ENCODE results near the gene LINC00237.

Gene LINC00237

DNA sequence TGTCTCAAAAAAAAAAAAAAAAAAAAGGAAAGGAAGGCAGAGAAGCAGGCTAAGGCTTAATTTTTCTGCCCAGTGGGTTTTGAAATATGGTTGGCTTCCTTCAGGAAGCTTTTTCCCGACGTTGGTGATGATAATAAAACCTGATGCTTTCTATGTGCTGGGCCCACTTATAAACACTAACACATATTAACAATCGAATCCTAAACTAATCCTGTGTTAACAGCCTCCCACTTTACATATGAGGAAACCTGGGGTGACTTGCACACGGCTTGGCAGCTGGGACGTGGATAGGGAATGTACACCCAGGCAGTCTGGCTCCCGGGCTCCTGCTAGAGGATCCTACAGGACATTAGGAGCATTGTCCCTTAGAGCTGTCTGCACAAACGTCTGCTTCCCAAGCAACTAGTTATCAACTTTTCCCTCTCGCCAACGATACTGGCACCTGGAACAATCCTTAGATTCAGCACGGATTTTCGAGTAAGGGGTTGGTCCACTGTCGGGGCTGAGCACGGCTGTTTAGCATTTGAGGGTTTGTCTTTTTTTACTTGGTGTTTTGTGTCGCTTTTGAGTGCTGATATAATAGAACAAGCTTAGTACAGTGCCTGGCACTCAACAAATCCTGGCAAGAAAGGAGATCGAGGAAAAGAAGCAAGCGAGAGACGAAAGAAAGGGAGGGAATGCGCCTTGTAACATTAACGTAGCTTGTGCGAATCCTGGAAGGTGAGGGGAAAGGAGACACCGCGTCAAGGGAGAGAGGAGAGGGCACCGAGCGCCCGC, 19.1 kb upstream of the LINC00237 start:
- DNase-seq: peak; percentile 84 to 90

DNA sequence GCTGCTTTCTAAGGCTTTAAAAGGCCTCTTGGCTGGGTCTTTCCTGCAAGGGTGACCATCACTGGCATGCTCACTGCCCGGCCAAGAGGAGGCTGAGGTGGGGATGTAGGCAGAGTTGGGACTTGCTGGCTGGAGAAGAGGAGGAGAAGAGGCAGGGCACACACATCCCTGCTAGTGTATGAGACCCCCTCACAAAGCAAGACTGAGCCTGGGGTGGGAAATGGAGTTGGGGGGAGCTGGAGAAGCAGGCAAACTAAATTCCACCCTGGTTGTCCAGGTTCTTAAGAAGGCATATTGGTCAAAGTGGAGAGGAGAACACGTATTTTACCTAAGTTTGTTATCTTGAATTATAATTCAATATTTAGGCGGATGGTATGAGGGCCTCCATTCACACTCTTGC, 18.0 kb upstream of the LINC00237 start:
- DNase-seq: no peak

DNA sequence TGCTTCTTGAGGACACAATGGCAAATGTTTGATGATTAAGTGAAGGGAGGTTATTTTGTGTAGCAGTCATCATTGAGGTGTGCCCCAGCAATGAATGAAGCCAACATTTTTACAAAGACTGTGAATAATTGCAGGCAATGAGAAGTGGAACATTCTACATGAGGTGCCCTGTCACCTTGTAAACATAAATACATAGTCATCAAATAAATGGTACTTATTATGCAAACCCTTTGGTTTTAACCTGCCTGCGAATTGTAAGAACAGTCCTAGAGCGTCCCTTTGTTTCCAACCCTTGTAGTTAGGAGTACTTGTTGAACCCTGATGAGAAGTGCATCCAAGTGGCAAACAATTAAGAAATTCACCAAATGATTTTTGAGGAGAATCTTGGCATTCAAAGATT, 12.6 kb upstream of the LINC00237 start:
- DNase-seq: peak in 1 of 2 experiments; percentile 11

DNA sequence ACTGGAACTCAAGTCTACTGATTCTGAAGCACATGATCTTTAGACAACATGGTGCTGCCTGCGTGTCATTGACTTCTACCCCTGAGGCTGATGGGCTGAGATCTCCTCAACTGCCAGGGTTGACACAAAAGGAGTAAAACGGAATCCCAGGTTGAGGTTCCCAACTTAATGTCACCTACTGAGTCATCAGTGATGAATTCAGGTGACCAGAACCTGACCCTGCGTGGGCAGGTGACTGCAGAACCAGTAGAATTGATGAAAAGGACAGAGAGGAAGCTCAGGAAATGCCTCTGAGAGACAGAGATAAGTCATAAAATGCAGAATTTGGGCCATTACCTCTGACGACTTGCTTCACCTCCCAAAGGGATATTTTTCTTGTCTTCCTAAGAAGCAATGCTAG, 12.0 kb upstream of the LINC00237 start:
- no peak for DNase-seq

DNA sequence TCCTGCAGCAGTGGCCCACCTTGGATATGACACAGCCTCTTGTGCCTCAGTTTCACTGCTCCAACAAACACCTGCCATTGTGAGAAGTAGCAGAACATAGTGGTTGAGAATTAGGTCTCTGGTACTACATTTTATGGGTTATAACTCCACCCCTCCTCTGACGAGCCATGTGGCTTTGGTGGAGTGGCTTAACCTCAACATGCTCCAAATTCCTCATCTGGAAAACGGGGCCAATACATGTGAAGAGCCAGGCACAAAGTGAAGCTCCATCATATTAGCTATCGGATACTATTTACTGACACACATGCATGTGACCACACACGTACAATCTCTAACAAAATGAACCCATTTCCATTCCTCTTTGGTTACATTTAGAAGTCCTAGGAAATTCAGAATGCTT, 11.4 kb upstream of the LINC00237 start:
- no peak for DNase-seq

DNA sequence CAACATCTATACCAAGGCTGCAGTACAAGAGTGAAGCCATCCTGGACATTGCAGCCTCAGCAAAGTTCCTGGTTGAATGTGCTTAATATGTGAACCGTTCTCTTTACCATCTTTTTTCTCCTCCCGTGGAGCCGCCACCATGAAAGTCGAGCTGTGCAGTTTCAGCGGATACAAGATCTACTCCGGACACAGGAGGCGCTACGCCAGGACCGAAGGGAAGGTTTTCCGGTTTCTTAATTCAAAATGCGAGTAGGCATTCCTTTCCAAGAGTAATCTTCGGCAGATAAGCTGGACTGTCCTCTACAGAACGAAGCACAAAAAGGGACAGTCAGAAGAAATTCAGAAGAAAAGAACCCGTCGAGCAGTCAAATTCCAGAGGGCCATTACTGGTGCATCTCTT, 8.4 kb upstream of the LINC00237 start:
- no peak for DNase-seq

DNA sequence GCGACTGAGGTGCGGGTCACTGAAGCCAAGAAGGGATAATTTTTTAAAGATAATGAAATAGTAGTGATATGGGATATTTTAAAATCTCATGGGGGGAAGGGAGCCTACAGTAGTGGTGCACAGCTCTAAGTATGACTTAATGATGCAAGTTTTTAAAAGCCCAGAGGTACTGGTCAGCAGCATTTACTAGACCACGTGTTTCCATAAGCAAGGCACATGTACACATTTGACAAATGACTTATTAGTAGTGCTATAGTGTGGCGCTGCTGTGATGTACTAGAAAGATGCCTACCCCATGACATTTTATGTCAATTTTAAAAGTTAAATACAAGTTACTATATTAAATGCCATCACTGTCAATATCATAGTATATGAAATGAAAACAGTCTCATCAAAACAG, 7.5 kb upstream of the LINC00237 start:
- DNase-seq: no peak

DNA sequence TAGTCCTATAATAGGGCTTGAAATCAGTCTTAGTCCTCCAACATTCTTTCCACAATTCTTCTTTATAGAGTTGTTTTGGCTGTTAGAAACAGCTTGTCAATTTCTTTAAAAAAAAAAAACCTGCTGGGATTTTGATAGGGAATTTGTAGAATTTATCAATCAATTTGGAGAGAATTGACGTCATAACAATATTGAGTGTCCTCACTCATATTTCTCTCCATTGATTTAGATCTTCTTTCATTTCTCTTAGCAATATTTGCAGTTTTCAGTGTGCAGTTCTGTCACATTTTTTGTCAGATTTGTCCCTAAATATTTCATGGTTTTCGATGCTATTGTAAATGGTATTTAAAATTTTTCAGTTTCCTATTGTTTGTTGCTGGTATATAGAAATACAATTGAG, 5.3 kb upstream of the LINC00237 start:
- DNase-seq: no peak

DNA sequence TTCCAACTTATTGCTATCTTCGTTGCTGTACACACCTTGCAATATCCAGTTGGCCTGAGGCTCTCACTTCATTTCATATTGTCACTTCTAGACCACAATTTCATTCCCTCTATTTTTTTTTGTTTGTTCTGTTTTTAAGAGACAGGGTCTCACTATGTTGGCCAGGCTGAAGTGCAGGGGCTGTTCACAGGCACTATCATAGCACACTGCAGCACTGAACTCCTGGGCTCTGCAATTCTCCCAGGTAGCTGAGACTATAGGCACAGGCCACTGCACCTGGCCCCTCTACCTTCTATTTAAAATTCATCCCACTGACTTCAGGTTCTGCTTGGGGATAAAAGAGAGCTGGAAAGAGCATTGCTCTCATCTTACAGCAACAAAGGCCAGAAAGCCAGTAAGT, 4.7 kb upstream of the LINC00237 start:
- DNase-seq: no peak

DNA sequence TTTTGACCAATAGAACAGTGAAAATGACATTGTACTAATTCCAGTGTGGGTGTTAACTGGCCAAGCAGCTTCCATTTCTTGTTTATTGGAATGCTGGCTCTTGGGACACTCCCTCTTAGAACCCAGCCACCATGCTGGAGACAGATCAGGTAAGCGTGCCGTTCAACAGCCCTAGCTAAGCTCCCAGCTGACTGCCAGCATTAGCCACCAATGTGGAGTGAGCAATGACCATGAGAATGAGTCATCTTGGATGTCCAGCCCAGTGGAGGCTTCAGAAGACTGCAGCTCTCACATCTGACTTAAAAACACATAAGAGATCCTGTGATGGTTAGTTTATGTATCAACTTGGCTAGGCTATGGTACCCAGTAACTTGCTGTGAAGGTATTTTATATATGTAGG, 3.0 kb upstream of the LINC00237 start:
- DNase-seq: no peak

DNA sequence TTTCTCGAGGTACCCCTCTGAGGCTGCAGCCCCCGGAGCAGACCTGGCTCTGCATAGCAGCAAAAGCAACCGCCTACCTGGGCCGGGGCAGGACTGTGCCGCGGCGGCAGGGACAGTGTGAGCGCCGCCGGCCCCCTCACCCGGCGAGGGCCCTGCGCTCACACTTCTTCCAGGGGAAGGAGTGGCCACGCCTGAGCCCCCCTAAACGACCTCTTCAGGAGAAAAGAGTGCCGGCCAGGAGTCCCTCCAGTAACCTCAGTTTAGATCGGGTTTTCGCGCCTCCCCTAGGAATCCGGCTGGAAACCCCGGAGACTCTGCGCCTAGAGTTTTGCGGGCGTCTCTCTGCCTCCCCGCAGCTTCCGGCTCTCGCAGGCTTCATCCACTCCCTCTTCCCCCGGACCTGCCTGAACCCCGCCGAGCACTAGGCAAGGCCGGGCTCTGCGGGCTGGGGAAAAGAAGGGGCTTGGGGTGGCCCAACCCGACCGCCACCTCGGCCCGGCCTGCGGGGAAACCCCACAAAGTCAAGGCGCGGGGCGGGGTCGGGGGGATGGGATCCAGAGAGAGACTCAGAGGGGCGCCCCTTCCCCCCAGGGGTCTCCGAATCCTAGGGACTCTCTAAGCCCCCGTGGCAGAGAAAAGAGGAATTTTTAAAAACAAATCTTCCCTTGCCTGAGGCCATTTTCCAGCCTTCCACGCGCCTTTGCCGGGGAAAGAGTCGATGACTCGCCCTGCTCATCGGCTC, 558 bp downstream of the LINC00237 start:
- peak in 1 of 2 experiments; percentile 62 for DNase-seq

DNA sequence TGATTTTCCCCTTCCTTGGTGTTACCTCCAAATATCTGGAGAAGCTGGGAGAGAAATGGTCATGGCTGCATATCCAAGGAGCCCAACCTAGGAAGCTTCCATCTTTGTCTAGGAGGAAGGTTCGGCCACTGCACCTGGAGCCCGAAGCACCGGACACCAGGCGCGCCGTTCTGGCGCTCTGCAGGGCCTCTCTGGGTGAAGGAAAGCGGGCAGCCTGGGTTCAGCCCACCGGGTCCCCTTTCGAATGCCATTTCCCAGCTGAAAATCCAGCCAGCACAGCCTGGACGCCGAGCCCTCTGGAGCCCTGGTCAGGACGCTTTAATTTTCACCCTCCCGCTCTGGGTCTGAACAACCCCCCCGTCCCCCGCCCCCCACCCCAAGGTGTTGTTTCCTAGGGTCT, 1.2 kb downstream of the LINC00237 start:
- DNase-seq: no peak

DNA sequence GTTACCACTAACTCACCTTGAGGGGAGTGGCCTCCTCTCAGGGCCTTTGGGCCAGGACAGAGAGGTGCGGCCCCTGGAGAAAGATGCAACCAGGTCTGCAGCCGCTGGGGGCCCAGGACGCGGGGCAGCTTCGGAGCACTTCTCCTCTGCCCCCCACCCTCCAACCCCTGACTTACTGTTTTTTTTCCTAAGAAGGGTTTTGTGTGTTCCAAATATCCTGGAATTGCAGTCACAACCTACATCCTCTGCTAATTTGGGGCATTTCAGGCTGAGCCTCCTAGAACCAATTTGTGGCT, 1.7 kb downstream of the LINC00237 start:
- no peak for DNase-seq

DNA sequence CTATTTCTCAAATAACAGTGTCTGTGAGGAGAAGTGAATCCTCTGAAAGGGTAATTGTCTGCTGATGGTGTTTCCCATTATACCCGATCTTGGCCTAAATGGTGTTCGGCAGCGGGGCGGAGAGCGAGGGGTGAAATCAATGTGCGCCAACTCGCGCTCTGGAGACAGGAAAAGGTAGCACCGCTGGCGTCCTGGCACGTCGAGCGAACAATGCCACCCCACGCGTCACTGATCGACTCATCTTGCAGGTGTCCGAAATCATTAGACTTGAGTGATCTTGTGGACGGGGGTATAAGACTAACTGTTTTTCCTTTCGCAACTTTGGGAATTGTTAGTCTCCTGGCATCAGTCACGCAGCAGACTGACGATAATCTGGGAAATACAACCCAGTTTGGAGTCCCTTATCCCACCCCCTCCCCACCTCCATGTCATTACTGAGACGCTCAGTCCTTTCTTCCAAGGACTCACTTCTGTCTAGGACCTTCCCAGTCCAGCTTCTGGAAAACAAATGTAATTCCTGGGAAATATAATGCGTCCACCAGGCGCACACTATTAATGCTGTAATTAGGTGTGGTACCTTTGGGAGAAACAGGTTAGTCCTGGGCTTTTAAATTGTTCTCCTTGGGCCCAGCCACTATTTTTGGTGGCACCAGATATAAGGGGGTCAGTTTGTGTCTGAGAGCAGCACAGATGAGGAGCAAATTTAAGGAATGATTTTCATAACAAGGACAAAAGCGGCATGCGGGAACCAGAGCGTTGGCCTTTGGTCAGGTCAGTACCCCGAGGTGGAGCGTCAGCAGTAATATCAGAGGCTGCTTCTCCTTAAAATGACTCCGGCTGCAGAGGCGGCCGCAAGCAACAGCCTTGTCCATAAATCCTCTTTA, 2.3 kb downstream of the LINC00237 start:
- no peak for DNase-seq

DNA sequence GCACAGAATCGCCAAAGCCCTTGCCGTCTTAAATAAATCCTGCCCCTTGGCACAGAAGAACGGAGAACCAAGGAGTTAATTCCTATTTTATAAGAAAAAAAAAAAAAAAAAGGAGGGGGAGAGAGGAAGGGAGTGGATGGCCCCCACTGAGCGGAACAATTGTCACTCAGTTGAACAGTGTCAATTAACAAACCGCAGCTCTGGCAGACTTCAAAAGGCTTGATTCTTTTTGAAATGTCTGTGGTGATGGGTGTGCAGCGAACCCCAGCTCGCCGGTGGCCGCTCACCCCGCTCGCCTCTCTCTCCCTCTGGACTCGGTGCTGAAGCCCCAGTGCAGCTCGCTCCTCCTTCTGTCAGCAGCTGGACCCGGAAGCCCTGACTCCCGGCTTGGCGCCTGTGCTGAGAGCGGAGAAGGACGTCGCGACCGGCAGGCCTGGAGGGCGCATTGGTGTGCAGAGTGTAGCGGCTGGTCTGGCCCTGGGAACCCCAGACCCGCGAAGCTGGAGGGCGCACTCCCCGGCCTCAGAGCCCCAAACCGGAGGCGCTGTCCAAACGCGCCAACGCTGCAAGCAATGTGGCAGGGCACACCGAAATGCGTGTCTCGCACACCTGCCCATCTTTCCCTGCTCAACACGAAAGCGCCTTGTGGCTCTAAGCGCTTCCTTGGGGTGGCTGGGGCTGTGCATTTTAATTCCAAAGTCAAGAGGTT, 3.4 kb downstream of the LINC00237 start:
- no peak for DNase-seq

DNA sequence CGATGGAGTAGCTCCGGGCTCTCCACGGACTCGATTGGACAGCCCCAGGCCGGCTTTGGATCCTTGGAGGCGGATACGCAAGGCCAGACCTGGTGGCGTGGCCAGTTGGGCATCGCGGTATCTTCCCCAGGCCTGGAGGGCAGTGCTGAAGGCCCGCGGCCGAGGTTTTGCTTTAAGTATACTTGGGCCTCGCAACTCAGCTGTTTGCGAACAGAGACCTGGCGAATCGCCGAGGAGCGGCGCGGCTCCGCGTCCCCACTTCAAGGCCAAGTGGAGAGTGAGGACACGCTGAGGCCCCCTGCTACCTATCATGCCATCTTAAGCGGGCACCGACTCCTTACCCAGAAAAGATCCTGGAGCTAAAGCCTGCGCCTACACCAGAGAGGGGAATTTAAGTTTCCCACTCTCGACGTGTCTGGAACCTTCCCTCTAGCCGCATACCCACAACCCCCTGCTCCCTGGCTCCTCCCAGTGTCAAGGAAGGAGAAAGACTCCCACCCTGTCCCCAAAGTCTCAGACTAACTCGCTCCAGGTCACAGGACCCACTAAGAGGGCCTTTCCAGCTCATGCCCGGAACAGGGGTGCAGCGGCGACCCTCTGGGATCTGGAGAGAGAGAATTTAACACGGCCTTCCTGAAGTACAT, 4.1 kb downstream of the LINC00237 start:
- DNase-seq: no peak

DNA sequence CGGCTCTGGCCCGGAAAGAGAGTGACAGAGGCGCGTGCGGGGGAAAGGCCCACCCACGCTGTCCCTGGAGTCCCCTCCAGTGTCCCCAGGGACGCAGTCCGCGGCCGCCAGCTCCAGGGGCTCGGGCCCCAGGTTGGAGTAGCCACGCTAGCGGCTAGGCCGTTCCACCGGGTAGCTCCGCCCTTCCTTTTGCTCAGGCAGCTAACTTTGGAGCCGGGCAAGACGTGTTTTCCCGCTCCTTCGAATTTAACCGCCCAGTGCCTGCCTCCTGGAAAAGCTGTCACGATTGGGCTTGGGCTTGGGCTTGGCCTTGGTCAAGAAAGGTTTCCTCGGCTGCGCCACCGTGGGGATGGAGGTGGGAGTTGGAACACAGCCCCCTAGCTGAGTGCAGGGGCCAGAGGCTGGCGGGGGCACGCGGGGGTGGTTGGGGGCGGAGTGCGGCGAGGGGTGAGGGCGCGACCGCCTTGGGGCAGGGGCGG, 4.7 kb downstream of the LINC00237 start:
- peak in 1 of 2 experiments; percentile 69 for DNase-seq

DNA sequence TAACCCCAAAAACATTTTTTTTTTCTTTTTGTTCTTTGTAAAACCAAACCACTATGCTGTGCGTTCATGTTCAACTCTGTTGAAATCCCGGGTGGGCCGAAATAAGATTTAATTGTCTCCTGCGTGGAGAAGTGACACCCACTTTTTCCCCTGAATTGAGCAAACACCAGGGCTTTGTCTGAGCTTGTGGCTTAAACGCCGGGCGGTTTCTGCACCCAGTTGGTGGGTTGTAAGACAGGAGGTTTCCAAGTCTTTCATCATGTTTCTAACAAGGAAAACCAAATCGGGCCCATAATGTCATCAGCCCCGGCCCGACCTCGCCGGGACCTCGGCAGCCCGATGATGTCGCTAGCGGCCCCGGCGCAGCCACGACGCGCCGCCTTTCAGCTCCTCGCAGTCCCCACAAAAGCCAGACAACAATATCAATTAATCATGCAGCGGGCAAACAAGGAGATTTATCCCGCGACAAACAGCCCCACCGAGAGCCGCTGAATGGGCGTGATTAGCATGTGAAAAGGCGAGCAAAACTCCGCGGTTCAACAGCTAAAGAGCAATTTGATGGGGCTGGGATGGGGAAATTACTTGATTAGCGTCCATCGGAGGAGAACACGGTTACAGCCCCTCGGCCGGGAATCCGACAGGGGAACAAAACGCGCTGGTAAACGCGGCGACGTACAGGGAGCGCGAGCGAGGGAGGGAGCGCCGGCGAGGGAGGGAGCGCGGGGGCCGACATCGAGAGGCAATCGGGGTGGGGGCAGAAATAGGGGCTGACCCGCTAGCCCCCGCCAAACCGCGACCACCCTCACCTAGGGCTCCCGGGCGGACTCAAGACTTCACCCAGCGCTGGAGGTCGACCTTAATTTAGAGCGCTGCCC, 5.3 kb downstream of the LINC00237 start:
- peak in 1 of 2 experiments; percentile 82 for DNase-seq

DNA sequence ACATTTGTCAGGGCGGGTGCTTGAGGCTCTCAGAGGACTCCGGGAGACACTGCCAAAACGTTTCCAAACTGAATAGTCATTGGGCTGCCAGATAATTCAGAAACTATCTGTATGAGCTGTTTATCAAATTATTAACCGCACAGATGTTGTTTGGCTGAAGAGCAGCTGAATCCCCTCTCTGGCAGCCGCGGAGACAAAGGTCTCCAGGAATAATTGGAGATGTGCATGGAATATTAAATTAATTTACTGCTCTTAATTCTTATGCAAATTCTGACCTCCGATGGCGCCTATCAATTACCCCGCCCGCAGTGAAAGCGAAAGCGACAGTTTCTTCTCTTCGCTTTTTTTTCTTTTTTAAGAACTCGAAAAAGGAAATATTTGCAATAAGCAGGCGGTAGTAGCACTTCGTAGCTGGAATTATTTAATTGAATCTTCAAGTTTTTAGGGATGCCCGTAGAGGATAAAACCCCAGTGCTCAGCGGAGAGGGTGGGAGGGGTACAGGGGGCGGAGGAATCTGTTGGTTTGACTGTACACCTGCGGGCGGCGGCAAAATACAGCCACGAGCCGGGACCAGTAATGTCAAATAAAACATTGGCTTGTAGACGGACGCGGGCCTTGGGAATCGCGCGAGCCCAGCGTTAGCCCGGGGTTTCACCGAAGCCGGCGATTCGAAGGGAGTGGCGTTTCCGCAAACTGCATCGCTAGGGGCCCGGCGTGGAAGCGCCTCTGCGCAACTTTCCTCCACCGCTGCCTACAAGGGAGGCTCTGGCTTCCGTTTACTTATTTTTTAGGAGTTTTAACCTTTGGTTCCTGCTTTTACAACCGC, 6.2 kb downstream of the LINC00237 start:
- DNase-seq: peak; percentile 79 to 94

DNA sequence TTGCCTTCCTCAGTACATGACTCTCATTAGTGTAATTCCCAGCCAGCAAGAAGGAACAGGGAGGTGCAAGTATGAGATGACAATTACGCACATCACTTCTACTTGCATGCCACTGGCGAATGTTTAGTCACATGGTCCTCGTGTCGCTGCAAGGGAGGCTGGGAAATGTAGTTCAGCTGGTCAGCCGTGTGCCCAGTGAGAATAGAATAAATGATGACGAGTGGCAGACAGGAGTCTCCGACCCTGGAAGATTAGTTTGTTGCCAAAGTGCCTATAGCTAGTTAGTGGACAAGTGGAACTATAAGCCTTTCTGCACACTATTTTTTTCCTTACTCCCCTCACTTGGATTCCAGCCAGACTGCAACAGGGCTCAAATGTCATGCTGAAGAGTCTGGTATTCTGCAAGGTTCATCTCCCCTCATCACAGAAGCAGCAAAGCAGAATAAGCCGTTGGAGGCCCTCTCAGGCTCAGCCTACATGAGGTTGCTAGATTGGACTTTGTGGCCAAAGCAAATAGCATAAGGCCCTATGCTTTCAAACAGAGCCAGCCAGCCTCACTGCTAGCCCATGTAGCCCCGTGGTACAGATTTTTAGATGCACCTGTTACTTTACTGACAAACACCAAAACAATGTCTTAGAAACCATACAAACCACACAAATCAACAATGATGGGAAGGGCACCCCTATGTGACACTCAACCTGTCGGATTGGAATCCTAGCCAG, 9.7 kb downstream of the LINC00237 start:
- DNase-seq: peak in 1 of 2 experiments; percentile 32

Data from NCI-H526 (cell line).